ENCODE data around the gene PHLPP1.
A peak's percentile ranks its signal among the peaks of the same experiment; 100 is the strongest.

Gene PHLPP1

GRCh38 chr18:62711781-62712180, 3.6 kb upstream of the PHLPP1 start:
- DNase-seq (ENCODE audit: low read depth): no peak
- H3K4me3 ChIP-seq (ENCODE audit: low read length): no peak overlapping the region
- no peak for TF ChIP-seq CTCF (IDR thresholded peaks at IDR 0.05; ENCODE audit: insufficient read depth, low read depth, low read length, missing control alignments)

GRCh38 chr18:62713651-62714247, 1.6 kb upstream of the PHLPP1 start:
- no peak for TF ChIP-seq CTCF (IDR thresholded peaks at IDR 0.05; ENCODE audit: insufficient read depth, low read depth, low read length, missing control alignments)

GRCh38 chr18:62714671-62715435, 488 bp upstream of the PHLPP1 start:
- TF ChIP-seq CTCF (IDR thresholded peaks at IDR 0.05; ENCODE audit: insufficient read depth, low read depth, low read length, missing control alignments): peak; percentile 68
- DNase-seq (ENCODE audit: low read depth): peak; percentile 100
- H3K4me3 ChIP-seq (ENCODE audit: low read length): peak overlapping the region; percentile 59

More at GRCh38 chr18:62713651-62714247, 1.6 kb upstream of the PHLPP1 start:
- no peak overlapping the region for H3K4me3 ChIP-seq (ENCODE audit: low read length)
- no peak for DNase-seq (ENCODE audit: low read depth)

- no peak for TF ChIP-seq CTCF (IDR thresholded peaks at IDR 0.05; ENCODE audit: insufficient read depth, low read depth, low read length, missing control alignments)
- peak overlapping the region; percentile 61 for H3K4me3 ChIP-seq (ENCODE audit: low read length)
- peak; percentile 77 for DNase-seq (ENCODE audit: low read depth)
These were observed 646 bp downstream of the PHLPP1 start for GRCh38 chr18:62715759-62716615.

GRCh38 chr18:62716619-62717168, 1.4 kb downstream of the PHLPP1 start:
- TF ChIP-seq CTCF (IDR thresholded peaks at IDR 0.05; ENCODE audit: insufficient read depth, low read depth, low read length, missing control alignments): no peak
- H3K4me3 ChIP-seq (ENCODE audit: low read length): peak overlapping the region; percentile 61
- DNase-seq (ENCODE audit: low read depth): no peak

- no peak for TF ChIP-seq CTCF (IDR thresholded peaks at IDR 0.05; ENCODE audit: insufficient read depth, low read depth, low read length, missing control alignments)
- peak overlapping the region; percentile 61 for H3K4me3 ChIP-seq (ENCODE audit: low read length)
- DNase-seq (ENCODE audit: low read depth): peak; percentile 94
These were observed 2.0 kb downstream of the PHLPP1 start for GRCh38 chr18:62717169-62717924.
